HG02840 (cell line): ENCODE measurements around the gene OBSCN.
"Not testable (repeated sequence)": the region's sequence is repeated elsewhere in the genome, so short reads cannot be mapped to it uniquely, and the experiment has no call there.

ENCODE experiments used
- ATAC-seq: cut with Tn5 transposase; IDR thresholded peaks from one replicate; pipeline ENCODE4 v1.9.1; 2021; ENCODE audit warnings: mild to moderate bottlenecking, moderate library complexity, moderate number of reproducible peaks; ENCODE audit not compliant: unreplicated experiment, low FRiP score

OBSCN gene

DNA sequence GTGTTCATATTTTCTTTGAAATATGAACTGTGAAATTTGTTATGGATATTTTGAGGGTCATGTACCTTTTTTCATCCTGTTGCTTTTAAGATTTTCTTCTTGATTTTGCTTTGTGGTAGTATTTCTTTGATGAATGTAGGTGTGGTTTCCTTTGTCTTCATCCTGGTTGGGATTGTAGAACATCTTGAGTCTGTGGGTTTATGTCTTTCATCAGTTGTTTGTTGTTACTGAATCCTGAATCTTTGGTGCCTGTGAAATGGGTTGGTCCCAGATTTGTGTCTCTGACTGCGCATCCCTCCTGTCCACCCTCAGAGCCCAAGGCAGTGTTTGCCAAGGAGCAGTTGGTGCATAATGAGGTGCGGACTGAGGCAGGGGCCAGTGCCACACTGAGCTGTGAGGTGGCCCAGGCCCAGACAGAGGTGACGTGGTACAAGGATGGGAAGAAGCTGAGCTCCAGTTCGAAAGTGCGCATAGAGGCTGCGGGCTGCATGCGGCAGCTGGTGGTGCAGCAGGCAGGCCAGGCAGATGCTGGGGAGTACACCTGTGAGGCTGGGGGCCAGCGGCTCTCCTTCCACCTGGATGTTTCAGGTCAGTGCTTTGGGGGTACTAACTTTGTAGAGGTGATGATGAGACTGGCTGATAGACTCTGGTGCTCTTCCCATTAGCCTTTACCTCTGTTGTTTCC, 38.5 kb downstream of the OBSCN start:
- no peak for ATAC-seq

DNA sequence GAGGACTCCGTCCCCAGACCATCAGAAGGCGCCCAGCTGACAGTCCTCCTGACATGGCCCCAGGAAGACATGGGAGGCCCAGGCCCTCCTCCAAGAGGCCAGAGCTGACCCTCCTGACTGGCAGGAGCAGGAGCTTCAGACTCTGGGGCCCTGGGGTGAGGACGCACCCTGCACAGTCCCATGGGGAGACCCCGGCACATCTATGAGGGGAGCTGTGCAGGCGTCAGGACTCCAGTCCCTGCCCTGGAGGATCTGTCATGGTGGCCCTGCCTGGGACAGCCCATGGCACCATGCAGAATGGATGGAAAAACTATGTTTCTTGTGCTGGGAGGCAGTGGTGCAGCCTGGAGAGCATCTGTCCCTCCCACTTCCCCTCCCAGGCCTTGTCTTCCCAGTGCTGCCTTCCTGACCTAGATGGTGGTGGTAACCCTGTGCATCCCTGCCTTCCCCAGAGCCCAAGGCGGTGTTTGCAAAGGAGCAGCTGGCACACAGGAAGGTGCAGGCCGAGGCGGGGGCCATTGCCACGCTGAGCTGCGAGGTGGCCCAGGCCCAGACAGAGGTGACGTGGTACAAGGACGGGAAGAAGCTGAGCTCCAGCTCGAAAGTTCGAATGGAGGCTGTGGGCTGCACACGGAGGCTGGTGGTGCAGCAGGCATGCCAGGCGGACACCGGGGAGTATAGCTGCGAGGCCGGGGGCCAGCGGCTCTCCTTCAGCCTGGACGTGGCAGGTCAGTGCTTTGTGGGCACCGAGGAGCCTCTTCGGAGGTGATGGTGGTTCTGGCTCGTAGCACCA, 41.9 kb downstream of the OBSCN start:
- ATAC-seq: no peak

- not testable (repeated sequence) for ATAC-seq
Observed at GRCh38 chr1:228252476-228252875, 44.6 kb downstream of the OBSCN start.

- no peak for ATAC-seq
Observed at GRCh38 chr1:228256626-228257375, 49.0 kb downstream of the OBSCN start.

DNA sequence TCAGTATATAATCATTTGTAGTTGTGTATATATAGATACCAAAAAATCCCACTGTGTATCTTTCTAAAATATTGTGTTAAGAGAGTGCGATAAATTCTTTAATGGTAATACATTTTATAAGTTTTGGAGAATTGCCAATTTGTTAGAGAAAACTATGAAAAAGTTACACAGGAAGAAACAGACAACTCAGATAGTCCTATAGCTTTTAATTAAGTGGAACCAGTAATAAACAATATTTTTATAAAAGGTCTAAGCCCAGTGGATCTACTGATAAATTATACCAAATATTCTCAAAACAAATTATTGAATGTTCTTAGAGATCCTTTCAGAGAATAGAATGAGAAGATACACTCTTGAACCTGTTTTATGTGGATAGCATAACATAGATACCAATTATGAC, 50.6 kb downstream of the OBSCN start:
- no peak for ATAC-seq

GRCh38 chr1:228259368-228259894, 51.6 kb downstream of the OBSCN start:
- ATAC-seq: no peak

GRCh38 chr1:228259951-228260350, 52.1 kb downstream of the OBSCN start:
- ATAC-seq: no peak

DNA sequence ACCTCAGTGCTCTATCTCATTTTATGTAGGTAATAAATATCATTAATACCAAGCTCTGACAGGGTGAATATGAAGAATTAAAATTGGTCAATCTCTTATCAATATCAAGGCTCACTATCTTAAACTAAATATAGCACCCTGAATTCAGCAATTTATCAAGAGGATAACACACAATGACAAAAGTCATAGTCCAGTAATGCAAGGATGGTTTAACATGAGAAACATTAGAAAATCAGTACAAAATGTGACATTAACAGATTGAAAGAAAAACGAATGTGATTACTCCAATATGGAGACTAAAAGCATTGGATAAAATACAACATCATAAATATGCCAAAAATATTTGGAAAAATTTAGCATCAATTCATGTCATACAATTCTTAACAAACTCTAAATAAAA, 53.9 kb downstream of the OBSCN start:
- ATAC-seq: no peak

GRCh38 chr1:228262475-228262874, 54.6 kb downstream of the OBSCN start:
- ATAC-seq: no peak

GRCh38 chr1:228263636-228264035, 55.8 kb downstream of the OBSCN start:
- ATAC-seq: no peak

GRCh38 chr1:228264090-228264829, 56.4 kb downstream of the OBSCN start:
- ATAC-seq: no peak

GRCh38 chr1:228265167-228265566, 57.3 kb downstream of the OBSCN start:
- no peak for ATAC-seq

DNA sequence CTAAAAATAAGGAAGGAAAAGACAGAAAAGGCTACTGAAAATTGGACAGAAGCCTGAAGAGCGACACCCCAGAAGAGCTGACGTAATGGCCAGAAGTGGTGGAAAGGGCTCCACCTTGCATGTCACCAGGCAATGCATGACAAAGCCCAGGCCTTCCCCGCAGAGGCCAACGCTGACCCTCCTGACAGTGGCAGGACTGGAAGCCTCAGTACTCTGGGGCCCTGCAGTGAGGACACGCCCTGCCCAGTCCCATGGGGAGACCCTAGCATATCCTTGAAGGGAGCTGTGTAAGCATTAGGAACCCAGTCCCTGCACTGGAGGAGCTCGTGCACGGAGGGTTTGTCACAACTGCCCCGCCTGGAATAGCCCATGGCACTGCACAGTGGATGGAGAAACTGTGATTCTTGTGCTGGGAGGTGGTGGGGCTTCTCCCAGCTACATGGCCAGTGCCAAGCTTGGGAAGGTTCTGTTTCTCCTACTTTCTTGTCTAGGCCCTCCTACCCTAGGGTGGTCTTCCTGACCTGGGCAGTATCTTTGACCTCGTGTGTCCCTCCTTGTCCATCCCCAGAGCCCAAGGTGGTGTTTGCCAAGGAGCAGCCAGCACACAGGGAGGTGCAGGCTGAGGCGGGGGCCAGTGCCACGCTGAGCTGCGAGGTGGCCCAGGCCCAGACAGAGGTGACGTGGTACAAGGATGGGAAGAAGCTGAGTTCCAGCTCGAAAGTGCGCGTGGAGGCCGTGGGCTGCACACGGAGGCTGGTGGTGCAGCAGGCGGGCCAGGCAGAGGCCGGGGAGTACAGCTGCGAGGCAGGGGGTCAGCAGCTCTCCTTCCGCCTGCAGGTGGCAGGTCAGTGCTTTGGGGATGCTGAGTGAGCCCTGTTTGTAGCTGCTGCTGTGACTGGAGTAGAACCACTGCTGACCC, 60.4 kb downstream of the OBSCN start:
- ATAC-seq: no peak

DNA sequence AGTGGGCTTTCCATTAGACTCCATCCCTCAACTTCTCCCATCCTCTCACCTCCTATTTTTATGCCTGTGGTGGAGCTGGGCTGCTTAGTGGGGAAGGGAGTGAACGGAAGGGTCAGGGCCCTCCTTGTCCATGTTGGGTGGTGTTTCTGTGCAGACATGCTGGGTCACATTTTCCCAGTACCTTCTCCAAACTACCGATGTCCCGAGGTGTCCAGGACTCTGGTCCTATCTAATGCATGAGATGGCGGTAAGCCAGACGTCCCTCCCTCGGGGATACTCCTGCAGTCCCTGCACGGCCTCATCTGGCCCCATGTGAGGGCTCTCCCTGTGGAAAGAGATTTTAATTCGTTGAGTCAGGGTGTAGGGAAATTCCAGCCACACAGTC, 61.0 kb downstream of the OBSCN start:
- ATAC-seq: no peak

DNA sequence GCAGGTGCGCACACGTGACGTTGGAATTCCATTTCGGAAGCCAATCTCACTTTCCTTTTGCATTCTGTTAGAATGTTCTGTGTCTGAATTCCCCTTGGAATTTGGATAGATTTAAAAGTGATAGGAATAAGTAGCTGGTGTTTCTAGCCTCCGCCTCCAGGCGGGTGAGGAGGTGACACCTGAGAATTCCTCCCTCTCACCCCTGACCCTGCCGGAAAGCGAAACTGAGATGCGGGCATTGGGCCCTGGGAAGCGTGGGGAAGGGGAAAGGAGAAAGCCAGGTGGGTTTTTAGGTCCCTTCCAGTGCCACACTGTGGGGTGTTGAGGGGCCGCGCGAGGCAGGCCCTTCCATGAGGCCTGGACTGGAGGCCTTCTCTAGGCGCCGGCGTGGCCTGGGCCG, 61.6 kb downstream of the OBSCN start:
- ATAC-seq: not testable (repeated sequence)

DNA sequence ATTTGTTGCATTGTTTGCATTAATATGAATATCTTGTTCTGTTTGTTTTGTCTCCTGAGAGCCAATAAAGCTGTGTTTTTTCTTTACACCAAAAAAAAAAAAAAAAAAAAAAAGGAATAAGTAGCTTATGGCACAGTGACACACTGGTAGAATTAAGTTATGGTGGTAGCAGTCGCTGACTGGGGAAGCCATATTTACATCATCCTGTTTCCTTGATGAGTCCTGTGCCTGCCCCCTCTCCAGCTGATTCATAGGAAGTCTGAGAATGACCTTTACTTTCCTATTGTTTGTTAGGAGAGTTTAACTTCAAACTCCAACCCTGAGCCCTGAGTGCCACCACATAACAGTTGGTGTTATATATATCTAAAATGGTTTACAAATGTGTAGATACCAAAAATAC, 62.2 kb downstream of the OBSCN start:
- ATAC-seq: no peak

GRCh38 chr1:228271701-228272251, 63.9 kb downstream of the OBSCN start:
- no peak for ATAC-seq

DNA sequence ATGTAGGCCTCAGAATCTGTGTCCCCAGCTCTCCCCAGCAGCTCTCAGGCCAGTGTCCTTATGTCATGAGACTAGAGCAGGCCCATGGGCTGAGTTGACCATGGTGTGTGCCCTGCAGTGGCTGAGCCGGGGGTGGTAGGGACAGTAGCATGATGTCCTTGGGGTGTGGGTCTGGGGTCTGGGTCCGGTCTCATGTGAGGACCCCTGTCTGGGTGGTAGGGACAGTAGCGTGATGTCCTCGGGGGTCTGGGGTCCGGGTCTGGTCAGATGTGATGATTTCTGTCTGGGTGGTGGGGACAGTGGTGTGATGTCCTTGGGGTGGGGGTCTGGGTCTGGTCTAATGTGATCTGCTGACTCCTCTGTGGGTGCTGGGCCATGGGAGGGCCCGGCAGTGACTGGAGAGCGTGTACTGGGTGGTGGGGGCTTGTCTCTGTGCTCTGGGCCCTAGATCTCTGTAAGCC, 64.5 kb downstream of the OBSCN start:
- no peak for ATAC-seq
